NCI-H226 (cell line): Measurements from ENCODE around the gene XIST.
"Not testable (repeated sequence)": the region's sequence is repeated elsewhere in the genome, so short reads cannot be mapped to it uniquely, and the experiment has no call there.

Experiments
- DNase-seq: peaks from one replicate; pipeline ENCODE4 v3.0.0-alpha.2; 2015

The XIST gene

DNA sequence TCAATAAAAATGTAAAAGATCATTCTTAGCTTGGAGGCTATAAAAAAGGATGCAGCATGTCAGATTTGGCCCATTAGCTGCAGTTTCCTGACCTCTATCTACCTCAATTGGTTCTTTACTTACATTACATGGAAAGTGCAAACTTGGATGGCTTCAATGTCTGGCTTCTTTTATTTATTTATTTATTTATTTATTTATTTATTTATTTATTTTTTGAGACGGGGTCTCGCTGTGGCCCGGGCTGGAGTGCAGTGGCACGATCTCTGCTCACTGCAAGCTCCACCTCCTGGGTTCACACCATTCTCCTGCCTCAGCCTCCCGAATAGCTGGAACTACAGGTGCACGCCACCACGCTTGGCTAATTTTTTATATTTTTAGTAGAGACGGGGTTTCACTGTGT lies 60.0 kb downstream of the XIST start:
- not testable (repeated sequence) for DNase-seq

DNA sequence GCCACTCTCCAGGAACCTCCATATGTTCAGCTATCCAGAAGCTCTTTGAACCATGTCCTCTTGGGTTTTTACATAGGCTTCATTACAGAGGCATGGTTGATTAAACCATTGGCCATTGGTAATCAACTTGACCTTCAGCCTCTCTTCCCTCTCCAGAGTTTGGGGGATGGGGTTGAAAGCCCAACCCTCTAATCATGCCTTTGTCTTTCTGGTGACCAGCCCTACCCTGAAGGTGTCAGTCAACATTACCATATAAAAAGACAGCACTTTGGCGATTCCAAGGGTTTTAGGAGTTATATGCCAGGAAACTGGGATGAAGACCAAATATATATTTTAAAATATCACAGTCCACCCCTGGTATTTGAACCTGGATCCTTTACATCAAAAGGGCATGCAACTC lies 67.0 kb downstream of the XIST start:
- no peak for DNase-seq
